Vagina (tissue), 2 donors: ENCODE results near the gene SNX9. TPM values are rescaled to one million over a fixed set of nuclear protein-coding genes. Genes with fewer than 3 reads are reported as not detected.

Source experiments
- DNase-seq, 2 donors: peaks; one replicate each; pipeline ENCODE4 v3.0.0-alpha.2; 2017; ENCODE audit errors: extremely low spot score in 2 of 2
- H3K27ac ChIP-seq: fragments of 200-600 bp; sonication (generic); one replicate; pipeline ENCODE4 v1.5.1; 2019
- H3K27me3 ChIP-seq: fragments of 200-600 bp; sonication (generic); one replicate; pipeline ENCODE4 v1.5.1; 2019
- H3K36me3 ChIP-seq, 2 donors: fragments of 200-600 bp; sonication (generic); one replicate each; pipeline ENCODE4 v1.5.1; 2017 to 2019
- H3K4me1 ChIP-seq: fragments of 200-600 bp; sonication (generic); one replicate; pipeline ENCODE4 v1.5.1; 2019
- H3K4me3 ChIP-seq, 2 donors: fragments of 200-600 bp; sonication (generic); 1 replicate in 1 of 2; 2 replicates in 1 of 2; pipeline ENCODE4 v1.5.1; 2016 to 2019
- H3K9me3 ChIP-seq: fragments of 200-600 bp; sonication (generic); one replicate; pipeline ENCODE4 v1.5.1; 2019
- CTCF ChIP-seq, 3 experiments: fragments of 450-650 bp in 2 of 3; fragments of 200-600 bp in 1 of 3; sonication (generic) in 1 of 3; IDR thresholded peaks; one replicate each; pipeline ENCODE4 v1.5.1; 2017 to 2019; ENCODE audit warnings: antibody characterized with exemption in 3 of 3, mild to moderate bottlenecking in 2 of 3, moderate library complexity in 2 of 3
- POLR2A ChIP-seq, 2 donors: fragments of 450-650 bp; IDR thresholded peaks; one replicate each; pipeline ENCODE4 v1.6.1; 2017; ENCODE audit warnings: antibody characterized with exemption in 2 of 2, mild to moderate bottlenecking in 2 of 2, moderate library complexity in 2 of 2
- POLR2AphosphoS5 ChIP-seq, 2 donors: sonication (generic); formaldehyde crosslinking; IDR thresholded peaks; one replicate each; pipeline ENCODE4 v1.9.0; 2017; ENCODE audit warnings: antibody characterized with exemption in 2 of 2, mild to moderate bottlenecking in 2 of 2, low read depth in 1 of 2; ENCODE audit not compliant: insufficient read depth in 1 of 2
- intact Hi-C: fragments of 100-400 bp; cut with DNase I; formaldehyde crosslinking; loops from one replicate; pipeline ENCODE4 v1.15.1; 2023
- small RNA-seq: library from RNA; depleted of rRNA; stranded (forward); fragments of <200 nt; gene quantifications from one replicate; pipeline ENCODE3, GENCODE V24; 2016
- total RNA-seq: library from RNA; depleted of rRNA; stranded (reverse); fragments of >200 nt; gene quantifications from one replicate; pipeline ENCODE4 v1.2.3, GENCODE V29; 2016

The SNX9 gene
- total RNA-seq, 1 donor from 2014 or later = 61.4 TPM

- no peak overlapping the region for H3K4me3 ChIP-seq
- H3K4me1 ChIP-seq = peaks cover 25% of the 10 kb centered on the region
- intact Hi-C loops = no loop called here
- no peaks in the 10 kb centered on the region for H3K36me3 ChIP-seq
- no peaks in the 10 kb centered on the region for H3K9me3 ChIP-seq
- no peaks in the 10 kb centered on the region for H3K27me3 ChIP-seq
- DNase-seq = no peak
- TF ChIP-seq POLR2A (IDR thresholded peaks at IDR 0.05) (no peak), CTCF (IDR thresholded peaks at IDR 0.05) (no peak), POLR2AphosphoS5 (IDR thresholded peaks at IDR 0.05; ENCODE audit: insufficient read depth in 1 of 2, low read depth in 1 of 2) (no peak)
- no peak overlapping the region for H3K27ac ChIP-seq
Observed at GRCh38 chr6:157994125-157994795, 171.2 kb downstream of the SNX9 start.

Small RNA genes within 50 kb of the gene (small RNA-seq; reads per million reads assigned to genes)
- not detected for gene HSPE1P26
- gene RNU6-786P = not detected

Other genes with a start within 250 kb of the SNX9 start
- 8.3 TPM for gene SYNJ2, start 158.6 kb downstream of the SNX9 start, total RNA-seq